Retinal pigment epithelial cell (primary cell): ENCODE data around the gene SPRTN.

Experiments
- DNase-seq: peaks from one replicate; pipeline ENCODE4 v3.0.0-alpha.2; 2010; ENCODE audit warnings: low read depth
- H3K4me3 ChIP-seq: 2 replicates; pipeline ENCODE4 v1.5.1; 2011; ENCODE audit warnings: mild to moderate bottlenecking, low read length, control low read depth, moderate library complexity
- CTCF ChIP-seq: conservative IDR thresholded peaks from 2 replicates; pipeline ENCODE4 v1.5.1; 2011; ENCODE audit warnings: low read depth, low read length, control low read depth, inconsistent platforms

The SPRTN gene, protein sequence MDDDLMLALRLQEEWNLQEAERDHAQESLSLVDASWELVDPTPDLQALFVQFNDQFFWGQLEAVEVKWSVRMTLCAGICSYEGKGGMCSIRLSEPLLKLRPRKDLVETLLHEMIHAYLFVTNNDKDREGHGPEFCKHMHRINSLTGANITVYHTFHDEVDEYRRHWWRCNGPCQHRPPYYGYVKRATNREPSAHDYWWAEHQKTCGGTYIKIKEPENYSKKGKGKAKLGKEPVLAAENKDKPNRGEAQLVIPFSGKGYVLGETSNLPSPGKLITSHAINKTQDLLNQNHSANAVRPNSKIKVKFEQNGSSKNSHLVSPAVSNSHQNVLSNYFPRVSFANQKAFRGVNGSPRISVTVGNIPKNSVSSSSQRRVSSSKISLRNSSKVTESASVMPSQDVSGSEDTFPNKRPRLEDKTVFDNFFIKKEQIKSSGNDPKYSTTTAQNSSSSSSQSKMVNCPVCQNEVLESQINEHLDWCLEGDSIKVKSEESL

DNA sequence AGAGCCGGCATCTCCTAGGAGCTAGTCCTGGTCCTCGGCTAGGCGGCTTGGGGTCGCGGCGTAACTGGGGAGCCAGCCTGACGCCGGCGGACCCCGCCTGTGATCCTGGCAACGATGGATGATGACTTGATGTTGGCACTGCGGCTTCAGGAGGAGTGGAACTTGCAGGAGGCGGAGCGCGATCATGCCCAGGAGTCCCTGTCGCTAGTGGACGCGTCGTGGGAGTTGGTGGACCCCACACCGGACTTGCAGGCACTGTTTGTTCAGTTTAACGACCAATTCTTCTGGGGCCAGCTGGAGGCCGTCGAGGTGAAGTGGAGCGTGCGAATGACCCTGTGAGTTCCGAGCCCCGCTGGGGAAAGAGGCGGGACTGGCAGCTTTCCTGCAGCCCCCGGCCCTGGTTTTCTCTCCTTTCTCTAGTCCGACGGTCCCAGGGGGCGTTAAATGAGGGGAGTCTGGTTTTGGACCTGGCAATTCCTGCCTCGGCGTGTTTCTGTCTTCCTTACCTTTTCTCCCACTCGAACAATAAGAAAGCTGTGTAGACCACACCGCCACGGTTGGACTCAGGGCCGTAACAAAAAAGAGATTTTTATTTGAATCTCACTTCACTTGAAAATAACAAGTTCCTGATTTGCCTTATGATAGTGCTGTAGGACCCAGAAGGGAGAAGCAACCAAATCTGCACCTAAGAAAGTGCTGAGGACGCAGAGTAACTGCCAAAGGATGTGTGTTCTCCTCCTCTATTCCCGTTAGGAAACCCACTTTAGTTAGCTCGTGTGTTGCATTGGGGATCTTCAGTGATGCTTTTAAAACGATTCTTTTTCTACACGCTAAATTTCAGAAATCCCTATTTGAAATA, at the start of gene SPRTN:
TSS of gene SPRTN (plus strand) at position 24 of the 859 bp plus-strand sequence. CDS start at position 115, 91 bp downstream.
- DNase-seq: no peak
- no peak for TF ChIP-seq CTCF
- peak within 1 kb of the TSS; percentile 98 for H3K4me3 ChIP-seq

GRCh38 chr1:231295938-231296337, 42.2 kb upstream of the SPRTN start:
- H3K4me3 ChIP-seq: no peak overlapping the region
- no peak for DNase-seq
- TF ChIP-seq CTCF: no peak

DNA sequence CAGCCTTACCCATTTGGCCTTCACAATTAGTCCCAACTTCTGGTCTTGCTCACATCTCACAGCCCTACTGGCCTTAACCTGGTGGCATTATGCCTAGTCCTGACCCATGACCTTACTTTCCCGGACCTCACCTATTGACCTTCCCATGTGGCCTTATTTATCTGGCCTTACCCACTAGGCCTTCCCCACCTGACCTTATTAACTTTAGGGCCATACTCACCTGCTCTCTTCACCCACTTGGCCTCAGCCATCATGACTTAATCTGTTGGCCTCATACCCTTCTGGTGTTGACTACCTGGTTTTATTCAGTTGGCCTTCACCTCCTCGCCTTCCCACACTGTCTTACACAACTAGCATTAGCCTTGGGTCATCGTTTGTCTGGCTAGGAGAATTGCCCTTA, 36.1 kb upstream of the SPRTN start:
- no peak for TF ChIP-seq CTCF

DNA sequence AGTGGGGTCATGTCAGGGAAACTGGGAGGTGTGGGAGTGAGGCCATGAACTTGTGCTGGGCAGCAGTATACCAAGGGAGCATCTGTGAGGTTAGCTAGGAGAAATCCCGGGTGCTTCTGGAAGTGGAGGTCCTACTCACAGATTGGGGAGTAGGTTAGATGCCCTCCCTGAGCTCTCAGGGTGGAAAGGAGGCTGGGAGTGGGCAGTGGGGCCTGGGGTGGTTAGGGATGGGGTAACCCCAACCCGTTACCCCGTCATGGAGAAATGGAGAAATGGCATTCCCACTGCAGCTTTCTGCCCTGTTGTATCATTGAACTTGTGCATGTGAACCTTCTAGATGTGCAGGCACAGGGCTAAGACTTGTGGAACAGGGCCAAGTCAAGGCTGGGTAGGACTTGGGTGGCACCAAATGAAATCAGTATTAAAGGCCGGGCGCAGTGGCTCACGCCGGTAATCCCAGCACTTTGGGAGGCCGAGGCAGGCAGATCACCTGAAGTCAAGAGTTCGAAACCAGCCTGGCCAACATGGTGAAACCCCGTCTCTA, 27.6 kb upstream of the SPRTN start:
- no peak overlapping the region for H3K4me3 ChIP-seq
- DNase-seq: no peak
- no peak for TF ChIP-seq CTCF

More for the DNA sequence above, 36.1 kb upstream of the SPRTN start:
- no peak overlapping the region for H3K4me3 ChIP-seq
- no peak for DNase-seq

- DNase-seq: no peak
- H3K4me3 ChIP-seq: no peak overlapping the region
- no peak for TF ChIP-seq CTCF
Observed at GRCh38 chr1:231311720-231312431, 26.2 kb upstream of the SPRTN start.

DNA sequence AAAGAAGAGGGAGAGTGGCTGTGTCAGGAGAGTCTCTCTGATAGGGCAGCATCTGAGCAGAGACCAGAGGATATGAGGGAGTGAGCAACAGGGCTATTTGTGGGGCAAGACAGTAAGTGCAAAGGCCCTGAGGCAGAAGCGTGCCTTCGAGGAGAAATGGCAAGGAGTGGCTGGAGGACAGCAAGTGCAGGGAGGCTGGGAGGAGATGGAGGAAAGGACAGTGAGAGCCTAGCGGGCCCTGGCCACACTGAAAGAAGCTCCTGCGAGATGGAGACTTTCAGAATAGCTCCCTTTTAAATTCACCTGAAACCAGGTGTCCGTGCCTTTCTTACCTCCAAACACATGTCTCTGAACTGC, 25.7 kb upstream of the SPRTN start:
- DNase-seq: no peak
- H3K4me3 ChIP-seq: no peak overlapping the region
- no peak for TF ChIP-seq CTCF
